ENCODE data around the gene NOS2. TPM values are rescaled to one million over a fixed set of nuclear protein-coding genes. Genes with fewer than 3 reads are reported as not detected.
"Not testable (repeated sequence)": the region's sequence is repeated elsewhere in the genome, so short reads cannot be mapped to it uniquely, and the experiment has no call there.

The NOS2 gene
- total and polyA plus RNA-seq, 9 donors = 0.11 to 1.9 (median 0.40) TPM

DNA sequence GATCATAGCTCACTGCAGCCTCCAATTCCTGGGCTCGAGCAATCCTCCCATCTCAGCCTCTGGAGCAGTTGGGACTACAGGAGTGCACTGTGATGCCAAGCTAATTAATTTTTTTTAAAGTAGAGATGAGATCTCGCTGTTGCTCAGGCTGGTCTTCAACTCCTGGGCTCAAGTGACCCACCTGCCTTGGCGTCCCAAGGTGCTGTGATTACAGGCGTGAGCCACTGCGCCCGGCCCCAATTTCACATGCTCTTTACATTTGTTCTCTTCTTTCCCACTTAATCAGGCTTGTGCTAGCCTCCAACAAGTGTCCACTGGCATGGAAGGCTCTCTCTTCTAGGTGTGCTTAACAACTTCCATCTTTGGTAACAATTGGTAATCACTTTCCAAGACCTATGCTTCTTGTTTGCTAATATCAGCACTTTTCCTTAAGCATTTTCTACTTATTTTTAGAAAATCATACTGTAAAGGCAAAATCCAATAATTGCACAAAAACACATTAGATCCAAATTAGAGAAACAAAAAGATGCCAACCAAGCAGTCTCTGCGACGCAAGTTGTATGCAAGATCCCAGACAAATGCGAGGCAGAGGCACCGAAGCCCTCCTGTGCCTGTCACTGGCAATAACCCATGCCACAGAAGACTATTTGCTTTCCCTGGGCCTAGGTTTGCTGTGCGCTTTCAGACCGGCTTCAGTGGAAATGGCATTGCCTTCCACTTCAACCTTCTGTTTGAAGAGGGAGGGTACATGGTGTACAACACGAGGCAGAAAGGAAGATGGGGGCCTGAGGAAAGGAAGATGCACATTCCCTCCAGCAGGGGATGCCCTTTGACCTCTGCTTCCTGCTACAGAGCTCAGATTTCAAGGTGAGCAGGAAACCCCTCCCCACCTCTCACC, 52.6 kb downstream of the NOS2 start:
- no peaks in the 10 kb centered on the region for H3K36me3 ChIP-seq
- no peak for DNase-seq
- H3K9me3 ChIP-seq = no peaks in the 10 kb centered on the region
- intact Hi-C loops (cut with DNase I) = no loop called here
- H3K27ac ChIP-seq = no peak overlapping the region
- TF ChIP-seq CTCF (IDR thresholded peaks at IDR 0.05) (no peak), POLR2A (IDR thresholded peaks at IDR 0.05) (no peak), EP300 (IDR thresholded peaks at IDR 0.05) (no peak)
- 89 to 90% (median 90%) methylated on average over 13 of the region's 13 CpGs for WGBS, 3 donors
- H3K4me3 ChIP-seq = no peak overlapping the region
- no peaks in the 10 kb centered on the region for H3K4me1 ChIP-seq (ENCODE audit: insufficient read depth)
- no peaks in the 10 kb centered on the region for H3K27me3 ChIP-seq

GRCh38 chr17:27746881-27747280, 53.4 kb downstream of the NOS2 start:
- intact Hi-C loops (cut with DNase I) = no loop called here
- no peak overlapping the region for H3K4me3 ChIP-seq
- H3K36me3 ChIP-seq = no peaks in the 10 kb centered on the region
- no peaks in the 10 kb centered on the region for H3K9me3 ChIP-seq
- 92 to 96% (median 94%) methylated on average over 5 of the region's 5 CpGs for WGBS, 3 donors
- no peak for TF ChIP-seq EP300 (IDR thresholded peaks at IDR 0.05)
- no peak for TF ChIP-seq CTCF (IDR thresholded peaks at IDR 0.05)
- TF ChIP-seq POLR2A (IDR thresholded peaks at IDR 0.05) = no peak
- DNase-seq = no peak
- H3K27ac ChIP-seq = no peak overlapping the region
- H3K27me3 ChIP-seq = no peaks in the 10 kb centered on the region
- no peaks in the 10 kb centered on the region for H3K4me1 ChIP-seq (ENCODE audit: insufficient read depth)

DNA sequence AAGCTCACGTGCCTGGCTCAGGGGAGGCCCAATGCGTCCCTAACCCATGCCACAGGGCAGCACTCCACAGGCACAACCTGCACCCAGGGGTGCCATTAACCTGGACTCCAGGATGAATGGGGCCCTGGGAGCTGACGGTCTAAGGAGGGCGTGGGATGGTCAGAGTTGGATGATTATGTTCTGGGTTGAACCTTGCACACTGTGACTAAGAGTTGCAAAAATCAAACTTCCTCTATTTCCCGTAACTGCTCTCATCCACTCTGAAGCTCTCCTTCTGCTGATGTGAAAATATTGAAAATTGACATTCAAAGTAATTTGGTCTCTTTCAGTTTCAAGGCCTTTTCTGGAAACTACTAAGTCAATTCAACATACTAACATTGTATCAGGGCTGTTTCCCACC, 54.0 kb downstream of the NOS2 start:
- intact Hi-C loops (cut with DNase I); H3K27me3 ChIP-seq; H3K36me3 ChIP-seq; H3K4me3 ChIP-seq; H3K9me3 ChIP-seq; H3K27ac ChIP-seq; H3K4me1 ChIP-seq (ENCODE audit: insufficient read depth); DNase-seq: not testable (repeated sequence)
- WGBS, 3 donors = 93 to 100% (median 100%) methylated on average over 1 of the region's 5 CpGs

DNA sequence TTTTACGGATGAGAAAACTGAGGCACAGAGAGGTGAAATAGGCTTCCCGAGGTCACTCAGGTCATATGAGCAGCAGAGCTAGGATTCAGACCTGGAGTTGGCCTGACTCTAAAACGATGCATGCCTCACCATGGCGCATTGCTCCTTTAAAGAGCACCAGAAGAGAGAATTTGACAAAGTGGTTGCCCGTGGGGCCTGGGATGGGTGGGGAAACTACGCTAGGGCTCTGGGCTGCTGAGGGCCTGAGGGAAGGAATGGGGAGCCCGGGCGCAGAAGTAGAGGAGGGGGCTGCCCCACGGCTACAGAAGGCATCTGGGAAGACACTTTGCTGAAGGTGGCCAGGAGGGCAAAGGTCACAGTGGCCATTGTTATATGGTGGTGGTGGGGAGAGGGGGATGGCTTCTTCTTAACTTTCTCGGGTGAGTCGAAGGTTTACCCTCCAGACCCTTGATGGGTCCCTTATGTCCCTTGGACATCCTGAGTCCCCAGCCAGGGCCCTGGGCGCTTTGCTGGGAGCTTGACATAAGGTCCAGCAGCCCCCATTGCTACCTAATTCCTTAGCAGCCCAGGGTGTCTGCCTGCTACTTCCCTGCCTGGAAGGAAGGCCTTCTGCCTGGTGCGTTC, 55.0 kb downstream of the NOS2 start:
- H3K4me3 ChIP-seq; H3K27me3 ChIP-seq; DNase-seq; intact Hi-C loops (cut with DNase I); H3K9me3 ChIP-seq; H3K4me1 ChIP-seq (ENCODE audit: insufficient read depth); H3K27ac ChIP-seq; H3K36me3 ChIP-seq: not testable (repeated sequence)
- WGBS, 3 donors = 85 to 92% (median 91%) methylated on average over 13 of the region's 13 CpGs

- WGBS, 3 donors = 80 to 90% (median 86%) methylated on average over 8 of the region's 8 CpGs
- H3K4me3 ChIP-seq = no peak overlapping the region
- no peak for TF ChIP-seq CTCF (IDR thresholded peaks at IDR 0.05)
- intact Hi-C loops (cut with DNase I) = no loop called here
- no peak overlapping the region for H3K27ac ChIP-seq
- H3K27me3 ChIP-seq = no peaks in the 10 kb centered on the region
- H3K9me3 ChIP-seq = no peaks in the 10 kb centered on the region
- peaks cover 1% of the 10 kb centered on the region for H3K4me1 ChIP-seq (ENCODE audit: insufficient read depth)
- no peak for DNase-seq
- H3K36me3 ChIP-seq = no peaks in the 10 kb centered on the region
These were observed 56.9 kb downstream of the NOS2 start for GRCh38 chr17:27743281-27743885.

All from ovary (tissue), 9 donors.